ENCODE results near the gene ACTR3. TPM values are rescaled to one million over a fixed set of nuclear protein-coding genes. Genes with fewer than 3 reads are reported as not detected.

The ACTR3 gene
- total and polyA plus RNA-seq, 4 donors, result 35.5 to 260 (median 184) TPM

GRCh38 chr2:113848758-113849415, 41.0 kb upstream of the ACTR3 start:
- Histone ChIP-seq H3K9ac (ENCODE audit: insufficient read depth in 1 of 2, low read length in 2 of 2) (no peak overlapping the region), H3K27me3 (ENCODE audit: control insufficient read depth in 3 of 3, insufficient read depth in 3 of 3, low read length in 2 of 3) (no peaks in the 10 kb centered on the region), H3K27ac (ENCODE audit: low read depth in 1 of 2, low read length in 1 of 2) (no peak overlapping the region), H3K36me3 (ENCODE audit: control insufficient read depth in 4 of 4, insufficient read depth in 4 of 4, low read length in 4 of 4) (no peaks in the 10 kb centered on the region), H3K9me3 (ENCODE audit: control insufficient read depth in 4 of 4, insufficient read depth in 3 of 4, low read length in 3 of 4) (no peaks in the 10 kb centered on the region), H3K4me1 (ENCODE audit: control insufficient read depth in 5 of 5, insufficient read depth in 5 of 5, low read length in 5 of 5) (peaks cover 0 to 4% (median 3%) of the 10 kb centered on the region in 5 donors), H3K4me3 (no peak overlapping the region)
- 77 to 90% methylated on average over 6 of the region's 6 CpGs for WGBS, 2 donors
- ATAC-seq (ENCODE audit: insufficient read depth, low FRiP score) (no peak), DNase-seq (no peak)
- no peak for TF ChIP-seq CTCF (IDR thresholded peaks at IDR 0.05; ENCODE audit: control extremely low read depth, extremely low read depth)

GRCh38 chr2:113850687-113851086, 39.2 kb upstream of the ACTR3 start:
- Histone ChIP-seq H3K4me3 (no peak overlapping the region), H3K9me3 (ENCODE audit: control insufficient read depth in 4 of 4, insufficient read depth in 3 of 4, low read length in 3 of 4) (no peaks in the 10 kb centered on the region), H3K27me3 (ENCODE audit: control insufficient read depth in 3 of 3, insufficient read depth in 3 of 3, low read length in 2 of 3) (no peaks in the 10 kb centered on the region), H3K9ac (ENCODE audit: insufficient read depth in 1 of 2, low read length in 2 of 2) (no peak overlapping the region), H3K4me1 (ENCODE audit: control insufficient read depth in 5 of 5, insufficient read depth in 5 of 5, low read length in 5 of 5) (peaks cover 0 to 4% (median 3%) of the 10 kb centered on the region in 5 donors), H3K27ac (ENCODE audit: low read depth in 1 of 2, low read length in 1 of 2) (no peak overlapping the region), H3K36me3 (ENCODE audit: control insufficient read depth in 4 of 4, insufficient read depth in 4 of 4, low read length in 4 of 4) (no peaks in the 10 kb centered on the region)
- no peak for TF ChIP-seq CTCF (IDR thresholded peaks at IDR 0.05; ENCODE audit: control extremely low read depth, extremely low read depth)
- ATAC-seq (ENCODE audit: insufficient read depth, low FRiP score) (peak; percentile 44), DNase-seq (no peak)
- 46% methylated on average over 3 of the region's 3 CpGs for WGBS, 2 donors

- no peak overlapping the region for H3K9ac ChIP-seq (ENCODE audit: insufficient read depth in 1 of 2, low read length in 2 of 2)
- DNase-seq (peak in 2 of 3 donors; percentile 80), ATAC-seq (ENCODE audit: insufficient read depth, low FRiP score) (no peak)
- H3K27me3 ChIP-seq (ENCODE audit: control insufficient read depth in 3 of 3, insufficient read depth in 3 of 3, low read length in 2 of 3), result no peaks in the 10 kb centered on the region
- no peaks in the 10 kb centered on the region for H3K36me3 ChIP-seq (ENCODE audit: control insufficient read depth in 4 of 4, insufficient read depth in 4 of 4, low read length in 4 of 4)
- WGBS, 2 donors, result 28 to 40% methylated on average over 3 of the region's 3 CpGs
- TF ChIP-seq CTCF (IDR thresholded peaks at IDR 0.05; ENCODE audit: control extremely low read depth, extremely low read depth), result no peak
- no peak overlapping the region for H3K27ac ChIP-seq (ENCODE audit: low read depth in 1 of 2, low read length in 1 of 2)
- no peak overlapping the region for H3K4me3 ChIP-seq
- peaks cover 0 to 4% (median 3%) of the 10 kb centered on the region in 5 donors for H3K4me1 ChIP-seq (ENCODE audit: control insufficient read depth in 5 of 5, insufficient read depth in 5 of 5, low read length in 5 of 5)
- H3K9me3 ChIP-seq (ENCODE audit: control insufficient read depth in 4 of 4, insufficient read depth in 3 of 4, low read length in 3 of 4), result no peaks in the 10 kb centered on the region
Observed at GRCh38 chr2:113851640-113852039, 38.2 kb upstream of the ACTR3 start.

- no peak overlapping the region for H3K9ac ChIP-seq (ENCODE audit: insufficient read depth in 1 of 2, low read length in 2 of 2)
- no peaks in the 10 kb centered on the region for H3K36me3 ChIP-seq (ENCODE audit: control insufficient read depth in 4 of 4, insufficient read depth in 4 of 4, low read length in 4 of 4)
- no peak for ATAC-seq (ENCODE audit: insufficient read depth, low FRiP score)
- H3K27me3 ChIP-seq (ENCODE audit: control insufficient read depth in 3 of 3, insufficient read depth in 3 of 3, low read length in 2 of 3), result no peaks in the 10 kb centered on the region
- no peaks in the 10 kb centered on the region for H3K9me3 ChIP-seq (ENCODE audit: control insufficient read depth in 4 of 4, insufficient read depth in 3 of 4, low read length in 3 of 4)
- no peak for TF ChIP-seq CTCF (IDR thresholded peaks at IDR 0.05; ENCODE audit: control extremely low read depth, extremely low read depth)
- no peak overlapping the region for H3K4me3 ChIP-seq
- no peak for DNase-seq
- 94% methylated on average over 1 of the region's 1 CpG for WGBS, 2 donors
- H3K27ac ChIP-seq (ENCODE audit: low read depth in 1 of 2, low read length in 1 of 2), result no peak overlapping the region
- H3K4me1 ChIP-seq (ENCODE audit: control insufficient read depth in 5 of 5, insufficient read depth in 5 of 5, low read length in 5 of 5), result peaks cover 0 to 4% (median 3%) of the 10 kb centered on the region in 5 donors
Observed at GRCh38 chr2:113854208-113854607, 35.7 kb upstream of the ACTR3 start.

Measured in lung (tissue), 12 donors.